B cell (primary cell): Measurements from ENCODE around the gene OTUB2. TPM values are rescaled to one million over a fixed set of nuclear protein-coding genes. Genes with fewer than 3 reads are reported as not detected.

ENCODE experiments used
- ATAC-seq: fragments of 200-7000 bp; cut with Tn5 transposase; one replicate; pipeline ENCODE4 v1.10.0; 2021; ENCODE audit warnings: low read depth, mild to moderate bottlenecking, moderate number of reproducible peaks, moderate library complexity
- CTCF ChIA-PET: fragments of 350-600 bp; sonication (Branson Sonifier 250); formaldehyde crosslinking; loops from one replicate; lab custom pipeline; 2021; ENCODE audit warnings: antibody characterized with exemption, inconsistent platforms; lab: Charles Lee
- POLR2A ChIA-PET: fragments of 350-600 bp; sonication (Branson Sonifier 250); formaldehyde crosslinking; loops from one replicate; lab custom pipeline; 2021; ENCODE audit warnings: antibody characterized with exemption; lab: Charles Lee
- DNase-seq: peaks from one replicate; pipeline ENCODE4 v3.0.0; 2013
- H2AFZ ChIP-seq: 2 replicates; pipeline ENCODE4 v1.6.1; 2012; ENCODE audit warnings: mild to moderate bottlenecking, low read depth, low read length; ENCODE audit not compliant: insufficient read depth, poor library complexity, severe bottlenecking
- H3K27ac ChIP-seq, 2 donors: 1 replicate in 1 of 2; 2 replicates in 1 of 2; pipeline ENCODE4 v1.5.1; 2012 to 2013; ENCODE audit warnings: low read length in 2 of 2, mild to moderate bottlenecking in 2 of 2, moderate library complexity in 1 of 2
- H3K27me3 ChIP-seq, 4 experiments: fragments of 200-600 bp in 1 of 4; sonication (generic) in 1 of 4; replicated peaks in 1 of 4; 1 replicate in 2 of 4; 2 replicates in 2 of 4; pipeline versions ENCODE4 v1.6.1 to v1.7.0; 2013 to 2016; ENCODE audit warnings: low read length in 3 of 4, mild to moderate bottlenecking in 2 of 4, mixed read lengths in 1 of 4, moderate library complexity in 1 of 4; ENCODE audit not compliant: insufficient read depth in 4 of 4, control insufficient read depth in 3 of 4; ENCODE audit errors: control extremely low read depth in 1 of 4
- H3K36me3 ChIP-seq, 2 experiments: replicated peaks in 1 of 2; 1 replicate in 1 of 2; 2 replicates in 1 of 2; pipeline versions ENCODE4 v1.6.1 to v1.7.1; 2013; ENCODE audit warnings: low read length in 1 of 2; ENCODE audit not compliant: insufficient read depth in 2 of 2, control insufficient read depth in 1 of 2; ENCODE audit errors: control extremely low read depth in 1 of 2, extremely low read depth in 1 of 2
- H3K4me1 ChIP-seq, 2 donors: fragments of 200-600 bp in 1 of 2; sonication (generic) in 1 of 2; 1 replicate in 1 of 2; 2 replicates in 1 of 2; pipeline versions ENCODE4 v1.5.1 to v1.6.1; 2013 to 2017; ENCODE audit warnings: low read length in 2 of 2; ENCODE audit not compliant: control insufficient read depth in 2 of 2, insufficient read depth in 2 of 2
- H3K4me2 ChIP-seq: replicated peaks from 2 replicates; pipeline ENCODE3; 2012; ENCODE audit warnings: mild to moderate bottlenecking, low read depth, low read length; ENCODE audit not compliant: poor library complexity, severe bottlenecking
- H3K4me3 ChIP-seq, 5 experiments: fragments of 200-600 bp in 1 of 5; sonication (generic) in 1 of 5; 1 replicate in 3 of 5; 2 replicates in 2 of 5; pipeline versions ENCODE4 v1.5.1 to v1.7.0; 2011 to 2016; ENCODE audit warnings: low read length in 4 of 5, mild to moderate bottlenecking in 4 of 5, low read depth in 2 of 5, control low read depth in 1 of 5, moderate library complexity in 1 of 5; ENCODE audit not compliant: insufficient read depth in 1 of 5; ENCODE audit errors: control extremely low read depth in 1 of 5, extremely low read depth in 1 of 5
- H3K79me2 ChIP-seq: fragments of 200-600 bp; sonication (generic); one replicate; pipeline ENCODE4 v1.6.0; 2016; ENCODE audit warnings: low read length; ENCODE audit not compliant: control insufficient read depth, insufficient read depth
- H3K9ac ChIP-seq: fragments of 200-600 bp; sonication (generic); 2 replicates; pipeline ENCODE4 v1.6.1; 2017; ENCODE audit warnings: mild to moderate bottlenecking, low read length, moderate library complexity
- H3K9me3 ChIP-seq, 3 donors: one replicate each; pipeline versions ENCODE4 v1.6.1 to v1.7.1; 2013; ENCODE audit warnings: low read length in 2 of 3; ENCODE audit not compliant: control insufficient read depth in 2 of 3, insufficient read depth in 1 of 3; ENCODE audit errors: control extremely low read depth in 1 of 3
- H4K20me1 ChIP-seq: 2 replicates; pipeline ENCODE4 v1.6.0; 2012; ENCODE audit warnings: mild to moderate bottlenecking, low read length; ENCODE audit not compliant: insufficient read depth, control insufficient read depth, poor library complexity, severe bottlenecking
- H3K27ac Mint-ChIP-seq: one replicate; pipeline ENCODE4 v1.8.0; 2021; ENCODE audit warnings: mixed read lengths
- H3K27me3 Mint-ChIP-seq: one replicate; pipeline ENCODE4 v1.8.0; 2021; ENCODE audit warnings: mixed read lengths
- H3K4me1 Mint-ChIP-seq: one replicate; pipeline ENCODE4 v1.8.0; 2021; ENCODE audit warnings: mixed read lengths
- H3K4me3 Mint-ChIP-seq: one replicate; pipeline ENCODE4 v1.8.0; 2021; ENCODE audit warnings: mixed read lengths
- H3K9me3 Mint-ChIP-seq: one replicate; pipeline ENCODE4 v1.8.0; 2022; ENCODE audit warnings: mixed read lengths; ENCODE audit not compliant: insufficient read depth
- CTCF ChIP-seq: fragments of 200-600 bp; IDR thresholded peaks from one replicate; pipeline ENCODE4 v1.8.0; 2022; ENCODE audit warnings: antibody characterized with exemption, mild to moderate bottlenecking
- EZH2 ChIP-seq: IDR thresholded peaks from 2 replicates; pipeline ENCODE4 v1.6.1; 2012; ENCODE audit warnings: borderline replicate concordance, low read depth, mild to moderate bottlenecking, moderate library complexity, low read length; ENCODE audit not compliant: insufficient read depth, poor library complexity, severe bottlenecking
- WGBS: methylation state at CpG from one replicate; pipeline ENCODE4 v1.1.5; 2013; ENCODE audit warnings: missing lambda C conversion rate; ENCODE audit not compliant: insufficient coverage; 5-methylcytosine and 5-hydroxymethylcytosine counted together
- intact Hi-C: fragments of 100-400 bp; cut with micrococcal nuclease; formaldehyde crosslinking; loops from one replicate; pipeline ENCODE4 v1.10.0; 2022
- polyA plus RNA-seq: library from polyadenylated mRNA; depleted of rRNA; stranded (reverse); fragments of >200 nt; gene quantifications from 2 replicates; pipeline ENCODE4 v1.2.3, GENCODE V29; 2012
- total RNA-seq, 2 donors: library from RNA; stranded (reverse); fragments of 120-200 nt in 1 of 2; gene quantifications; 1 replicate in 1 of 2; 2 replicates in 1 of 2; pipeline versions ENCODE4 v1.2.3 to v1.2.4, GENCODE V29; 2013 to 2022

OTUB2 gene
- total and polyA plus RNA-seq, 2 donors (not counting 1 experiment from before 2014, with no cell fraction given), result 0.04 to 0.17 TPM

GRCh38 chr14:93976477-93977057 is 49.6 kb upstream of the OTUB2 start, which contains the start of gene ASB2:
TSS of gene ASB2 (minus strand) at chr14:93976570. CDS start at chr14:93964539, 12,031 bp downstream.
- Histone ChIP-seq H3K4me3 (peak within 1 kb of the TSS in 2 of 5 experiments; percentile 4 to 15), H3K9ac (peak within 1 kb of the TSS; percentile 13), H3K27ac (no peak within 1 kb of the TSS), H2AFZ (no peak within 1 kb of the TSS), H3K79me2 (no peaks in the 10 kb centered on the region), H4K20me1 (no peaks in the 10 kb centered on the region), H3K4me1 (peaks cover 25 to 37% of the 10 kb centered on the region in 2 donors), H3K9me3 (peaks cover 1 to 37% (median 18%) of the 10 kb centered on the region in 3 donors), H3K27me3 (peaks cover 0 to 49% (median 28%) of the 10 kb centered on the region in 4 experiments), H3K4me2 (peak within 1 kb of the TSS; percentile 47), H3K36me3 (no peaks in the 10 kb centered on the region)
- Mint-ChIP-seq H3K27me3 (peaks cover 40% of the 10 kb centered on the region), H3K4me3 (peak within 1 kb of the TSS; percentile 62), H3K27ac (peak within 1 kb of the TSS; percentile 20), H3K9me3 (no peaks in the 10 kb centered on the region), H3K4me1 (peaks cover 38% of the 10 kb centered on the region)
- CTCF ChIA-PET, result interaction anchor here (37.7 kb wide), 1 partner anchor 34 kb away, joined by 1036 read pairs; no protein-coding TSS in a partner anchor
- POLR2A ChIA-PET, result no interaction called here
- DNase-seq (no peak), ATAC-seq (no peak)
- no peak for TF ChIP-seq EZH2
- TF ChIP-seq CTCF, result no peak
- intact Hi-C loops, result no loop called here
- WGBS, result 17% methylated on average over 12 of the region's 12 CpGs

GRCh38 chr14:93977171-93977570 is 49.0 kb upstream of the OTUB2 start:
- peaks cover 43% of the 10 kb centered on the region for H3K27me3 Mint-ChIP-seq
- H3K27ac Mint-ChIP-seq, result peak overlapping the region; percentile 20
- ChIA-PET CTCF (interaction anchor here (2.8 to 37.7 kb wide), 2 partner anchors 24 to 34 kb away, joined by 8 to 1036 read pairs; no protein-coding TSS in a partner anchor), POLR2A (no interaction called here)
- H2AFZ ChIP-seq, result no peak overlapping the region
- intact Hi-C loops, result no loop called here
- H3K79me2 ChIP-seq, result no peaks in the 10 kb centered on the region
- no peak overlapping the region for H3K27ac ChIP-seq
- peaks cover 23 to 35% of the 10 kb centered on the region in 2 donors for H3K4me1 ChIP-seq
- H3K9me3 Mint-ChIP-seq, result no peaks in the 10 kb centered on the region
- no peak for DNase-seq
- peaks cover 35% of the 10 kb centered on the region for H3K4me1 Mint-ChIP-seq
- no peaks in the 10 kb centered on the region for H3K36me3 ChIP-seq
- no peak overlapping the region for H3K4me3 Mint-ChIP-seq
- H4K20me1 ChIP-seq, result no peaks in the 10 kb centered on the region
- 78% methylated on average over 2 of the region's 5 CpGs for WGBS
- no peak for ATAC-seq
- H3K4me2 ChIP-seq, result no peak overlapping the region
- peaks cover 0 to 55% (median 31%) of the 10 kb centered on the region in 4 experiments for H3K27me3 ChIP-seq
- H3K9me3 ChIP-seq, result peaks cover 1 to 37% (median 18%) of the 10 kb centered on the region in 3 donors
- no peak overlapping the region for H3K9ac ChIP-seq
- TF ChIP-seq CTCF, result no peak
- no peak for TF ChIP-seq EZH2
- no peak overlapping the region for H3K4me3 ChIP-seq
